IMR-90 (cell line): ENCODE measurements around the gene PRR14L. TPM values are rescaled to one million over a fixed set of nuclear protein-coding genes. Genes with fewer than 3 reads are reported as not detected.
A peak's percentile ranks its signal among the peaks of the same experiment; 100 is the strongest.

Experiments
- ATAC-seq: fragments of 200-7000 bp; cut with Tn5 transposase; 2 replicates; pipeline ENCODE4 v1.9.1; 2020; ENCODE audit warnings: low read depth, mild to moderate bottlenecking, moderate library complexity
- BruUV-seq: library from RNA; stranded (reverse); fragments of 400-500 nt; replicated peaks from 2 replicates; lab custom pipeline; 2021; lab: Mats Ljungman, UMichigan
- CTCF ChIA-PET: fragments of 300-600 bp; formaldehyde crosslinking; extraction: SDS; loops from one replicate; lab custom pipeline; 2021; ENCODE audit warnings: antibody characterized with exemption; lab: Yijun Ruan, JAX
- POLR2A ChIA-PET: fragments of 300-600 bp; sonication (Branson Sonifier 250); formaldehyde crosslinking; loops from one replicate; lab custom pipeline; 2022; ENCODE audit warnings: antibody characterized with exemption; ENCODE audit not compliant: unreplicated experiment; lab: Charles Lee
- DNase-seq: peaks from one replicate; pipeline ENCODE4 v3.0.0; 2013
- H2AFZ ChIP-seq: replicated peaks from 2 replicates; pipeline ENCODE3; 2013; ENCODE audit warnings: low read length, mild to moderate bottlenecking; ENCODE audit not compliant: poor library complexity
- H2AK5ac ChIP-seq: 2 replicates; pipeline ENCODE4 v1.6.1; 2013; ENCODE audit warnings: low read depth, low read length, inconsistent platforms
- H2AK9ac ChIP-seq: replicated peaks from 2 replicates; pipeline ENCODE3; 2013; ENCODE audit warnings: mild to moderate bottlenecking, low read depth, low read length, moderate library complexity; ENCODE audit not compliant: poor library complexity
- H2BK120ac ChIP-seq: 2 replicates; pipeline ENCODE4 v1.6.1; 2013; ENCODE audit warnings: low read depth, low read length, inconsistent platforms
- H2BK15ac ChIP-seq: 3 replicates; pipeline ENCODE4 v1.6.1; 2013; ENCODE audit warnings: low read depth, low read length, inconsistent platforms
- H2BK20ac ChIP-seq: 2 replicates; pipeline ENCODE4 v1.6.1; 2013; ENCODE audit warnings: low read depth, mild to moderate bottlenecking, inconsistent platforms, low read length, moderate library complexity
- H2BK5ac ChIP-seq: 2 replicates; pipeline ENCODE4 v1.6.1; 2013; ENCODE audit warnings: mild to moderate bottlenecking, low read depth, low read length, inconsistent platforms; ENCODE audit not compliant: poor library complexity, severe bottlenecking
- H3K14ac ChIP-seq: replicated peaks from 2 replicates; pipeline ENCODE4 v1.6.1; 2013; ENCODE audit warnings: low read depth, low read length, inconsistent platforms
- H3K18ac ChIP-seq: 2 replicates; pipeline ENCODE4 v1.6.1; 2013; ENCODE audit warnings: low read depth, low read length, control low read depth
- H3K23ac ChIP-seq: 2 replicates; pipeline ENCODE4 v1.6.1; 2013; ENCODE audit warnings: low read depth, low read length, inconsistent platforms
- H3K27ac ChIP-seq: 2 replicates; pipeline ENCODE4 v1.5.1; 2013; ENCODE audit warnings: mild to moderate bottlenecking, control low read depth, low read length; ENCODE audit not compliant: insufficient read depth
- H3K27me3 ChIP-seq: 2 replicates; pipeline ENCODE4 v1.6.1; 2013; ENCODE audit warnings: low read length; ENCODE audit not compliant: control insufficient read depth, insufficient read depth
- H3K36me3 ChIP-seq: 2 replicates; pipeline ENCODE4 v1.6.1; 2013; ENCODE audit warnings: low read length, mixed read lengths; ENCODE audit not compliant: control insufficient read depth, insufficient read depth
- H3K4ac ChIP-seq: 2 replicates; pipeline ENCODE4 v1.6.1; 2013; ENCODE audit warnings: low read depth, low read length, inconsistent platforms
- H3K4me1 ChIP-seq: 2 replicates; pipeline ENCODE4 v1.6.1; 2013; ENCODE audit warnings: low read length, mixed read lengths; ENCODE audit not compliant: control insufficient read depth, insufficient read depth
- H3K4me2 ChIP-seq: 2 replicates; pipeline ENCODE4 v1.6.1; 2013; ENCODE audit warnings: low read depth, mild to moderate bottlenecking, control low read depth, low read length, moderate library complexity
- H3K4me3 ChIP-seq: 2 replicates; pipeline ENCODE4 v1.5.1; 2013; ENCODE audit warnings: low read depth, mild to moderate bottlenecking, control low read depth, low read length, moderate library complexity; ENCODE audit not compliant: insufficient read depth
- H3K56ac ChIP-seq: 2 replicates; pipeline ENCODE4 v1.6.1; 2013; ENCODE audit warnings: low read length, inconsistent platforms; ENCODE audit not compliant: insufficient read depth; ENCODE audit errors: extremely low read depth
- H3K79me1 ChIP-seq, 2 experiments: 2 replicates each; pipeline ENCODE4 v1.6.1; 2013; ENCODE audit warnings: low read length in 2 of 2, inconsistent platforms in 1 of 2, low read depth in 1 of 2
- H3K9ac ChIP-seq: 2 replicates; pipeline ENCODE4 v1.6.1; 2013; ENCODE audit warnings: low read depth, low read length, control low read depth
- H3K9me1 ChIP-seq: 2 replicates; pipeline ENCODE4 v1.6.1; 2013; ENCODE audit warnings: low read length, inconsistent platforms; ENCODE audit not compliant: insufficient read depth
- H3K9me3 ChIP-seq: 2 replicates; pipeline ENCODE4 v1.6.1; 2013; ENCODE audit warnings: low read length; ENCODE audit not compliant: control insufficient read depth, insufficient read depth
- H4K20me1 ChIP-seq: 2 replicates; pipeline ENCODE4 v1.6.1; 2013; ENCODE audit warnings: low read length, inconsistent platforms; ENCODE audit not compliant: insufficient read depth
- H4K5ac ChIP-seq: 2 replicates; pipeline ENCODE4 v1.6.1; 2013; ENCODE audit warnings: mild to moderate bottlenecking, low read depth, low read length, control low read depth
- H4K8ac ChIP-seq, 2 experiments: 2 replicates each; pipeline ENCODE4 v1.6.1; 2013; ENCODE audit warnings: low read depth in 2 of 2, low read length in 2 of 2, control low read depth in 1 of 2, inconsistent platforms in 1 of 2
- H4K91ac ChIP-seq: 2 replicates; pipeline ENCODE4 v1.6.1; 2013; ENCODE audit warnings: low read depth, low read length, inconsistent platforms; ENCODE audit not compliant: insufficient read depth
- ELK1 ChIP-seq: fragments of 150-350 bp; IDR thresholded peaks from 2 replicates; pipeline ENCODE4 v1.6.1; 2016; ENCODE audit warnings: low read depth, mild to moderate bottlenecking, low read length, moderate library complexity, borderline replicate concordance
- FOS ChIP-seq: fragments of 150-350 bp; IDR thresholded peaks from 2 replicates; pipeline ENCODE4 v1.6.1; 2016; ENCODE audit warnings: low read depth, low read length
- MAZ ChIP-seq: IDR thresholded peaks from 2 replicates; pipeline ENCODE4 v1.6.1; 2012; ENCODE audit warnings: low read depth, mild to moderate bottlenecking, low read length, improper control_type of control experiment, moderate library complexity, borderline replicate concordance
- RAD21 ChIP-seq: IDR thresholded peaks from 2 replicates; pipeline ENCODE4 v1.6.1; 2012; ENCODE audit warnings: low read length, improper control_type of control experiment
- USF2 ChIP-seq: fragments of 150-350 bp; IDR thresholded peaks from 2 replicates; pipeline ENCODE4 v1.6.1; 2017; ENCODE audit warnings: mild to moderate bottlenecking, antibody characterized with exemption, low read length, low read depth
- WGBS, 2 experiments: methylation state at CpG; one replicate each; pipeline versions ENCODE4 v1.1.5 to v1.1.7; 2013; ENCODE audit warnings: missing lambda C conversion rate in 2 of 2; ENCODE audit not compliant: insufficient read length in 1 of 2; ENCODE audit errors: extremely low coverage in 2 of 2; 5-methylcytosine and 5-hydroxymethylcytosine counted together
- dilution Hi-C: fragments of 300-500 bp; cut with HindIII; formaldehyde crosslinking; loops from one replicate; pipeline ENCODE4 v1.14.3; 2018; ENCODE audit warnings: low sequenced_read_pairs; ENCODE audit not compliant: unreplicated experiment
- in situ Hi-C: fragments of 300-500 bp; cut with MboI; formaldehyde crosslinking; loops from 3 replicates; pipeline ENCODE4 v1.14.3; 2019; ENCODE audit warnings: low sequenced_read_pairs, inconsistent platforms, mixed read lengths
- intact Hi-C: fragments of 100-400 bp; cut with micrococcal nuclease; formaldehyde crosslinking; loops from 2 replicates; pipeline ENCODE4 v1.10.0; 2022
- polyA plus RNA-seq, 3 experiments: library from polyadenylated mRNA; depleted of rRNA; stranded (reverse); fragments of >200 nt; gene quantifications; 2 replicates each; pipeline ENCODE4 v1.2.3, GENCODE V29; 2012; ENCODE audit warnings: low replicate concordance in 1 of 3
- total RNA-seq: library from RNA; depleted of rRNA; stranded (reverse); fragments of >200 nt; gene quantifications from 2 replicates; pipeline ENCODE4 v1.2.3, GENCODE V29; 2012

Gene PRR14L
- total and polyA plus RNA-seq, 2 of the 4 experiments (the other 2 are of a cell fraction), result 9.0 to 19.7 TPM

- Histone ChIP-seq H4K20me1 (no peaks in the 10 kb centered on the region), H2AK5ac (no peak overlapping the region), H2BK120ac (no peak overlapping the region), H2BK5ac (no peak overlapping the region), H3K27me3 (no peaks in the 10 kb centered on the region), H2AK9ac (no peak overlapping the region), H3K9me1 (peaks cover 7% of the 10 kb centered on the region), H3K56ac (no peak overlapping the region), H3K18ac (no peak overlapping the region), H3K4me2 (no peak overlapping the region), H4K8ac (no peak overlapping the region), H3K36me3 (peaks cover 35% of the 10 kb centered on the region), H3K4me1 (no peaks in the 10 kb centered on the region), H4K91ac (no peak overlapping the region), H2BK15ac (no peak overlapping the region), H3K27ac (no peak overlapping the region), H4K5ac (no peak overlapping the region), H2AFZ (no peak overlapping the region), H3K14ac (no peak overlapping the region), H2BK20ac (no peak overlapping the region), H3K79me1 (peaks cover 10 to 16% of the 10 kb centered on the region in 2 experiments; a peak in 3 of 4 replicates), H3K9me3 (no peaks in the 10 kb centered on the region), H3K4ac (no peak overlapping the region), H3K9ac (no peak overlapping the region), H3K23ac (no peak overlapping the region), H3K4me3 (no peak overlapping the region)
- BruUV-seq, result no TSS peak
- ChIA-PET POLR2A (no interaction called here), CTCF (no interaction called here)
- no CpG with 5 or more reads among the region's 1 CpG for WGBS, 2 experiments
- intact Hi-C loops, result no loop called here
- in situ Hi-C loops, result loop anchor here (25.0 kb wide), 1 partner anchor 395 kb away; no protein-coding TSS in a partner anchor
- dilution Hi-C loops, result no loop called here
- ATAC-seq (peak; percentile 54), DNase-seq (peak; percentile 68)
- TF ChIP-seq USF2 (no peak), FOS (peak; percentile 53; the same call in 1 of the 2 replicates), MAZ (no peak), RAD21 (no peak), ELK1 (no peak)
These were observed 57.6 kb downstream of the PRR14L start for GRCh38 chr22:31692186-31692886.
